Stomach (tissue), 8 donors: ENCODE data around the gene CD1B. TPM values are rescaled to one million over a fixed set of nuclear protein-coding genes. Genes with fewer than 3 reads are reported as not detected.

ENCODE experiments used
- polyA plus RNA-seq, 3 donors: library from polyadenylated mRNA; stranded (reverse); fragments of 200-250 nt; gene quantifications; one replicate each; pipeline ENCODE4 v1.2.3, GENCODE V29; 2013
- total RNA-seq, 5 donors: library from RNA; depleted of rRNA; stranded (reverse); fragments of >200 nt; gene quantifications; one replicate each; pipeline versions ENCODE4 v1.1.0 to v1.2.3, GENCODE V29; 2014 to 2016
- donor health status: healthy with polysubstance abuse.
- donor health status: Bipolar disorder and iron deficiency.
- donor health status: healthy.

Gene CD1B
- total and polyA plus RNA-seq, 8 donors, result 1.2 TPM; not detected in 7

Other genes starting within 250 kb of the CD1B start
- gene CD1D, start 150.6 kb downstream of the CD1B start, total RNA-seq, result 1 to 10 TPM in 2 of 5 donors, not detected in 3; 1.9 to 2.6 TPM
- 1 to 10 TPM in 1 of 3 donors, under 1 TPM in 2; 0.93 to 2.1 (median 1.00) TPM for gene CD1D, start 150.6 kb downstream of the CD1B start, polyA plus RNA-seq
- not detected for gene CD1A, start 77.1 kb downstream of the CD1B start, total RNA-seq
- gene CD1A, start 77.1 kb downstream of the CD1B start, polyA plus RNA-seq, result under 1 TPM in 1 of 3 donors, not detected in 2; 0.10 TPM
- 1 to 10 TPM in 2 of 5 donors, not detected in 3; 1.8 to 2.8 TPM for gene CD1C, start 41.6 kb downstream of the CD1B start, total RNA-seq
- 1 to 10 TPM in 1 of 3 donors, not detected in 2; 1.1 TPM for gene CD1C, start 41.6 kb downstream of the CD1B start, polyA plus RNA-seq
- gene CD1E, start 22.4 kb upstream of the CD1B start, total RNA-seq, result under 1 TPM in 1 of 5 donors, not detected in 4; 0.92 TPM
- gene CD1E, start 22.4 kb upstream of the CD1B start, polyA plus RNA-seq, result under 1 TPM in 1 of 3 donors, not detected in 2; 0.53 TPM
- not detected for gene OR10T2, start 67.9 kb upstream of the CD1B start, total RNA-seq
- gene OR10T2, start 67.9 kb upstream of the CD1B start, polyA plus RNA-seq, result not detected
- not detected for gene OR10K2, start 94.7 kb upstream of the CD1B start, total RNA-seq
- gene OR10K2, start 94.7 kb upstream of the CD1B start, polyA plus RNA-seq, result not detected
- gene OR10K1, start 130.3 kb upstream of the CD1B start, total RNA-seq, result not detected
- gene OR10K1, start 130.3 kb upstream of the CD1B start, polyA plus RNA-seq, result not detected
- not detected for gene OR10R2, start 140.7 kb upstream of the CD1B start, total RNA-seq
- gene OR10R2, start 140.7 kb upstream of the CD1B start, polyA plus RNA-seq, result not detected
- not detected for gene OR6Y1, start 222.9 kb upstream of the CD1B start, total RNA-seq
- gene OR6Y1, start 222.9 kb upstream of the CD1B start, polyA plus RNA-seq, result not detected
- not detected for gene OR6P1, start 239.0 kb upstream of the CD1B start, total RNA-seq
- not detected for gene OR6P1, start 239.0 kb upstream of the CD1B start, polyA plus RNA-seq
- gene OR10X1, start 248.4 kb upstream of the CD1B start, total RNA-seq, result not detected
- not detected for gene OR10X1, start 248.4 kb upstream of the CD1B start, polyA plus RNA-seq